WTC11 (cell line): ENCODE measurements around the gene ERMP1. TPM values are rescaled to one million over a fixed set of nuclear protein-coding genes. Genes with fewer than 3 reads are reported as not detected.

ENCODE experiments used
- ATAC-seq: fragments of 200-7000 bp; cut with Tn5 transposase; 2 replicates; pipeline ENCODE4 v1.10.0; 2021; ENCODE audit warnings: mild to moderate bottlenecking, moderate library complexity
- CTCF ChIA-PET: fragments of 300-600 bp; sonication (Branson Sonifier 250); formaldehyde crosslinking; loops from one replicate; lab custom pipeline; 2021; ENCODE audit warnings: antibody characterized with exemption; lab: Charles Lee
- POLR2A ChIA-PET: fragments of 350-600 bp; sonication (Branson Sonifier 250); formaldehyde crosslinking; loops from one replicate; lab custom pipeline; 2021; ENCODE audit warnings: antibody characterized with exemption; lab: Charles Lee
- DNase-seq: peaks from one replicate; pipeline ENCODE4 v3.0.0; 2021; ENCODE audit warnings: low spot score
- H3K27ac Mint-ChIP-seq: 2 replicates; pipeline ENCODE4 v1.8.0; 2021; ENCODE audit warnings: mixed read lengths
- H3K27me3 Mint-ChIP-seq: 2 replicates; pipeline ENCODE4 v1.8.0; 2021; ENCODE audit warnings: low read depth, mild to moderate bottlenecking, moderate library complexity, mixed read lengths
- H3K36me3 Mint-ChIP-seq: 2 replicates; pipeline ENCODE4 v1.8.0; 2021; ENCODE audit warnings: mixed read lengths
- H3K4me1 Mint-ChIP-seq: 2 replicates; pipeline ENCODE4 v1.8.0; 2022; ENCODE audit warnings: mixed read lengths
- H3K4me3 Mint-ChIP-seq: 2 replicates; pipeline ENCODE4 v1.8.0; 2021; ENCODE audit warnings: mild to moderate bottlenecking, moderate library complexity, mixed read lengths
- H3K9me3 Mint-ChIP-seq: 2 replicates; pipeline ENCODE4 v1.8.0; 2021; ENCODE audit warnings: mixed read lengths
- CREB1 ChIP-seq: sonication (generic); formaldehyde crosslinking; IDR thresholded peaks from 2 replicates; pipeline ENCODE4 v1.8.0; 2023; ENCODE audit warnings: mild to moderate bottlenecking, missing genetic modification reagents
- E2F1 ChIP-seq: sonication (generic); formaldehyde crosslinking; IDR thresholded peaks from 2 replicates; pipeline ENCODE4 v1.8.0; 2022; ENCODE audit warnings: mild to moderate bottlenecking, missing genetic modification reagents
- EMX1 ChIP-seq: fragments of 250-450 bp; sonication (Bioruptor Pico); IDR thresholded peaks from 2 replicates; pipeline ENCODE4 v1.8.0; 2021; ENCODE audit warnings: mild to moderate bottlenecking
- ETV6 ChIP-seq: sonication (generic); formaldehyde crosslinking; IDR thresholded peaks from 2 replicates; pipeline ENCODE4 v1.8.1; 2022; ENCODE audit warnings: mild to moderate bottlenecking, missing genetic modification reagents
- FOXJ3 ChIP-seq: sonication (generic); formaldehyde crosslinking; IDR thresholded peaks from 2 replicates; pipeline ENCODE4 v1.9.0; 2021; ENCODE audit warnings: missing genetic modification reagents, mild to moderate bottlenecking, borderline replicate concordance
- FOXP4 ChIP-seq: sonication (generic); formaldehyde crosslinking; IDR thresholded peaks from 2 replicates; pipeline ENCODE4 v1.8.0; 2022; ENCODE audit warnings: mild to moderate bottlenecking, missing genetic modification reagents
- IRF1 ChIP-seq: sonication (generic); formaldehyde crosslinking; IDR thresholded peaks from 2 replicates; pipeline ENCODE4 v1.8.0; 2023; ENCODE audit warnings: missing genetic modification reagents
- JUN ChIP-seq: sonication (generic); formaldehyde crosslinking; IDR thresholded peaks from 2 replicates; pipeline ENCODE4 v1.8.0; 2023; ENCODE audit warnings: mild to moderate bottlenecking, missing genetic modification reagents
- NFATC4 ChIP-seq: fragments of 250-450 bp; sonication (Bioruptor Pico); IDR thresholded peaks from 2 replicates; pipeline ENCODE4 v1.9.0; 2021; ENCODE audit warnings: mild to moderate bottlenecking
- NFE2L1 ChIP-seq: sonication (generic); formaldehyde crosslinking; IDR thresholded peaks from 2 replicates; pipeline ENCODE4 v1.8.1; 2023; ENCODE audit warnings: missing genetic modification reagents
- NR1H2 ChIP-seq: sonication (generic); formaldehyde crosslinking; IDR thresholded peaks from 2 replicates; pipeline ENCODE4 v1.9.0; 2021; ENCODE audit warnings: mild to moderate bottlenecking, moderate library complexity, missing genetic modification reagents
- NR2C2 ChIP-seq: sonication (generic); formaldehyde crosslinking; IDR thresholded peaks from 2 replicates; pipeline ENCODE4 v1.8.0; 2022; ENCODE audit warnings: mild to moderate bottlenecking, missing genetic modification reagents
- PRDM15 ChIP-seq: sonication (generic); formaldehyde crosslinking; IDR thresholded peaks from 2 replicates; pipeline ENCODE4 v1.8.0; 2022; ENCODE audit warnings: missing genetic modification reagents
- SMAD3 ChIP-seq: sonication (generic); formaldehyde crosslinking; IDR thresholded peaks from 2 replicates; pipeline ENCODE4 v1.8.0; 2022; ENCODE audit warnings: missing genetic modification reagents, mild to moderate bottlenecking, borderline replicate concordance
- SOX15 ChIP-seq: fragments of 250-450 bp; sonication (Bioruptor Pico); IDR thresholded peaks from 2 replicates; pipeline ENCODE4 v1.9.0; 2021; ENCODE audit warnings: mild to moderate bottlenecking
- STAT6 ChIP-seq: sonication (generic); formaldehyde crosslinking; conservative IDR thresholded peaks from 2 replicates; pipeline ENCODE4 v1.8.1; 2023; ENCODE audit warnings: mild to moderate bottlenecking, low read depth, missing genetic modification reagents, moderate library complexity
- TEAD1 ChIP-seq: sonication (generic); formaldehyde crosslinking; IDR thresholded peaks from 2 replicates; pipeline ENCODE4 v1.8.0; 2022; ENCODE audit warnings: mild to moderate bottlenecking, missing genetic modification reagents
- TEAD4 ChIP-seq: sonication (generic); formaldehyde crosslinking; IDR thresholded peaks from 2 replicates; pipeline ENCODE4 v1.8.0; 2022; ENCODE audit warnings: mild to moderate bottlenecking, missing genetic modification reagents
- ZNF425 ChIP-seq: fragments of 250-450 bp; sonication (Bioruptor Pico); conservative IDR thresholded peaks from 2 replicates; pipeline ENCODE4 v1.9.0; 2021; ENCODE audit warnings: mild to moderate bottlenecking
- total RNA-seq: library from RNA; stranded (reverse); gene quantifications from 3 replicates; pipeline ENCODE4 v1.2.3, GENCODE V29; 2021

ERMP1 gene
- total RNA-seq, 1 experiment from 2014 or later, result 25.4 TPM

GRCh38 chr9:5854063-5854790 lies 21.3 kb upstream of the ERMP1 start:
- H3K27ac Mint-ChIP-seq, result no peak overlapping the region
- ATAC-seq, result no peak
- POLR2A ChIA-PET, result no interaction called here
- TF ChIP-seq STAT6 (CRISPR knock-in tag), result no peak
- TF ChIP-seq ETV6 (CRISPR knock-in tag), result no peak
- TF ChIP-seq FOXP4 (CRISPR knock-in tag), result no peak
- no peak for TF ChIP-seq EMX1 (CRISPR knock-in tag)
- TF ChIP-seq PRDM15 (CRISPR knock-in tag), result no peak
- TF ChIP-seq SOX15 (CRISPR knock-in tag), result no peak
- TF ChIP-seq NR2C2 (CRISPR knock-in tag), result no peak
- TF ChIP-seq E2F1 (CRISPR knock-in tag), result no peak
- TF ChIP-seq FOXJ3, result no peak
- no peak for TF ChIP-seq TEAD1 (CRISPR knock-in tag)
- TF ChIP-seq JUN (CRISPR knock-in tag), result no peak
- no peak for TF ChIP-seq TEAD4
- TF ChIP-seq NFE2L1 (CRISPR knock-in tag), result no peak
- no peak for TF ChIP-seq SMAD3 (CRISPR knock-in tag)
- TF ChIP-seq IRF1, result no peak
- no peaks in the 10 kb centered on the region for H3K4me1 Mint-ChIP-seq
- CTCF ChIA-PET, result no interaction called here
- no peaks in the 10 kb centered on the region for H3K9me3 Mint-ChIP-seq
- no peak overlapping the region for H3K4me3 Mint-ChIP-seq
- no peaks in the 10 kb centered on the region; the same call in none of the 2 replicates for H3K27me3 Mint-ChIP-seq
- no peak for DNase-seq
- H3K36me3 Mint-ChIP-seq, result no peaks in the 10 kb centered on the region

- DNase-seq (no peak), ATAC-seq (no peak)
- Mint-ChIP-seq H3K27me3 (no peaks in the 10 kb centered on the region; the same call in none of the 2 replicates), H3K27ac (no peak overlapping the region), H3K9me3 (no peaks in the 10 kb centered on the region), H3K4me3 (no peak overlapping the region), H3K4me1 (no peaks in the 10 kb centered on the region), H3K36me3 (no peaks in the 10 kb centered on the region)
- CTCF ChIA-PET, result interaction anchor here (1.6 kb wide), 1 partner anchor 21 kb away, joined by 5 read pairs; the partner anchor contains the start of gene ERMP1
- POLR2A ChIA-PET, result no interaction called here
- TF ChIP-seq NFATC4 (CRISPR knock-in tag) (no peak), NFE2L1 (CRISPR knock-in tag) (no peak), FOXP4 (CRISPR knock-in tag) (no peak), ZNF425 (CRISPR knock-in tag) (no peak), NR1H2 (CRISPR knock-in tag) (no peak), CREB1 (no peak)
Observed at GRCh38 chr9:5853617-5854016, 20.7 kb upstream of the ERMP1 start.
